Measurements from ENCODE around the gene CASP3.
"Not testable (repeated sequence)": the region's sequence is repeated elsewhere in the genome, so short reads cannot be mapped to it uniquely, and the experiment has no call there.

- TF ChIP-seq ZNF274 (IDR thresholded peaks at IDR 0.05; ENCODE audit: low read depth, low read length); YY1 (IDR thresholded peaks at IDR 0.05; ENCODE audit: insufficient read depth, insufficient read length); SUZ12 (IDR thresholded peaks at IDR 0.05; ENCODE audit: extremely low read depth, insufficient read depth, insufficient read length): not testable (repeated sequence)
These were observed 48.3 kb downstream of the CASP3 start for GRCh38 chr4:184600982-184601381.

Data from NT2/D1 (cell line).